SK-N-DZ (cell line): ENCODE results near the gene SPOCK1.
A peak's percentile ranks its signal among the peaks of the same experiment; 100 is the strongest.

Experiments used
- DNase-seq: peaks from one replicate; pipeline ENCODE4 v3.0.0-alpha.2; 2015; ENCODE audit warnings: low spot score

The SPOCK1 gene

DNA sequence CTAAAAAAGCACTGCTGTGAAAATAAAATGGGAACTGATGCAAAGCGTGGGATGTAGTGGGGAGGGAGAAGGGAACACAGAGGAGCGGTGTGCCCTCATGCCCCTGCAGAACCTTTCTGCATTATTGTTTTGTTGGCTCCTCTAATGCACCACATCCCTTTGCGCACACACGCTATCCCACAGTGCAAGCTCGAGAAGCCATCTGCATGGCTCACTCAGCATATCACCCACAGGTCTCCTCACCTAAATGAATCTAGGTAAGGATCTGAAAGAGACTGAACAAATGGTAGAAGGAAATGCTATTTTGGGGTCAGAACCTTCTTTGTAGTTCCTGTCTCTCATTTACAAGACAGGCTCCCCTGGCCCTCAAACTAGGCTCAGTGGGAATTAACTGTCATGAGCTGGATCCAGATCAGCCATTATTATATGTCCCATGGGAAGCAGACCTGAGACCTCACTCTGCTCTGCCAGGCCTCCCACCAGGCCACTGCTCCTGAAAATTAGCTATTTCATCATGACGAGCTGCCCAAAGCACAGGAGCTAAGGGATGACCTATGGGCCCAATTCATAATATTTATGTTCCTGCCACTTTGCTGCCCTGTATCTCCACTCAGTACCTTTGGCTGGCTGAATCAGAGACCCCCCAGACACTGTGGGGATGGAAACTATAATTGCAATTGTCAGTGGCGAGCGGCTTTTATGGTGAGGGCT, 169.4 kb downstream of the SPOCK1 start:
- DNase-seq = no peak

DNA sequence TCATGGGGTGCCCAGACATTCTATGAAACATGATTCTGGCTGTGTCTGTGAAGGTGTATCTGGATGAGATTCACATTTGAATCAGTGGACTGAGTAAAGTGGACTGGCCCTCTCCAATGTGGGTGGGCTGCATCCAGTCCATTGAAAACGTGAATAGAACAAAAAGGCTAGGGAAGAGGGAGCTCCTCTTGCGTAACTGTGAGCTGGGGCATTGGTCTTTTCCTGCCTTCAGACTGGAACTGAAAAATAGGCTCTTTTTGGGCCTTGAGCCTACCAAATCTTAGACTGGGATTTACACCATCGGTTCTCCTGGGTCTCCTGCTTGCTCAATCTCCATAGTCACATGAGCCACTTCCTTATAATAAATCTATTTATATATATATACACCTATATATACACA, 170.1 kb downstream of the SPOCK1 start:
- DNase-seq = no peak

DNA sequence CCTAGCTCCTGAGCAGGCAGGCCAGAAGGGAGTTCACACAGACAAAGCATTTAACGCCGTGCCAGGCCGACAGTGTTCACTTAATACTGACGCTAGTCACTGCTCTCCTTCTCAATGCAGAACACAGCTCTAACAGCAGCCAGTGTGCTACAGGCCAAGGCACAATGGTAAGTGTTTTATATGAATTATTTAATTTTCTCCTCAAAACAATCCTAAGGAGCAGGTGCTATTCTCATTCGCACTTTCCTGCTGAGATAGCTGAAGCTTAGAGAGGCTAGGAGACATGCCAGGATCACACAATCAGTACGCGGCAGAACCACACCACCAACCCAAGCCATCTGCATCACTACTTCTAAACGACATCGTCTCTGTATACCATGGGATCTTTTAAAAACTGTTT, 170.7 kb downstream of the SPOCK1 start:
- no peak for DNase-seq

DNA sequence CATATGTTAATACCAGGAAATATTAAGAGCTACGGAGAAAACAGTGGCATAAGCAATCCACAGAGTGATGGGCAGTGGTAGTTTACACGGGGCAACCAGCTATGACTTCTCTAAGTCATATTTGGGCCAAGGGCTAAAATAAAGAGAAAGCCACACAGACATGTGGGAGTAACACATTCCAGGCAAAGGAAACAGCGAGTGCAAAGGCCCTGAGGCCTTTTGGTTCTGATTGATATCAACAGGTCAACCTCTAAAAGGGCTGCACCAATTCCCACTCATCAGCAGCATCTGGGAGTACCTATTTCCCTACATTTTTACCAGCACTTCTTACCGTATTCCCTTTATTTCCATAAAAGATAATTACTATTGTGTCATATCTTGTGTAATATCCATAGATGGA, 173.4 kb downstream of the SPOCK1 start:
- no peak for DNase-seq

DNA sequence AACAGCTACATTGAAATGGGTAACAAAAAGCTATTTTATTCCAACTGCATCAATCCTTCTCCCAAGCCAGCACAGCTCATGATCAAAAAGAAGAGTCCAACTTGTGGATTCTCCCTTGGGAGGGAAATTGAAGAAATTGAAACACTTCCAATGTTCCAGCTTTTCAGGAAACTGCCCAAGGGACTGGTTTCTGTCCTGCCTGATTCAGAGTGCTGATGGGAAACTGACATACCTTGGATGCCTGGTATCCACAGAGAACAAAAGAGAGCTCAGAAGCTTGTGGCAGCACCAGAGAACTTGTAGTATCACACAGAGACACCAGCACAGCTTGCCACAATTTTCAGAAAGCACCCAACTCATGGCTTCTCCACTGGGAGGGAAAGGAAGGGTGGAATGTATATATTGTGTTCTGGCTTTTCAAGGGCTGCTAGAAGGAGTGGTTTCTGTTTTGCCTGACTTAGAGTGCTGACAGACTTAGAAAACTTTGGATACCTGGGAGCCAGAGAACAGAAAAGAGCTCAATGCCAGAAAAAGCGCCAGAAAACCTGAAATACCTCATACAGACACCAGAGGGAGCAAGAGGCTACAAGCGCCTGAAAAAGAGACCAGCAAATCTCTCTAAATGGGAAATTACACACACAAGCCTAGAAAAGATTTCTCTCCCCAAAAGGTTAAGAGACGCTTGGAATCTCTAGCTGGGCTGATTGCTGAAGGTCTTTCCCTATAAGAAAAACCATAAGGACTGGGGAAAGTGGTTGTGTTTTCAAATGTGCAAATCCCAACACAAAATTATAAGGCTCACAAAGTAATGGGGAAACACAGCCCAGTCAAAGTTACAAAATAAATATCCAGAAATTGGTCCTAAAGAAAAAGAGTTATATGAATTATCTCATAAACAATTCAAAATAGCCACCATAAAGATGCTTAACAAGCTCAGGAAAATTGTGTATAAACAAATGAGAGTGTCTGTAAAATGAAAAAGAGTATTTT, 178.8 kb downstream of the SPOCK1 start:
- peak; percentile 41 for DNase-seq

DNA sequence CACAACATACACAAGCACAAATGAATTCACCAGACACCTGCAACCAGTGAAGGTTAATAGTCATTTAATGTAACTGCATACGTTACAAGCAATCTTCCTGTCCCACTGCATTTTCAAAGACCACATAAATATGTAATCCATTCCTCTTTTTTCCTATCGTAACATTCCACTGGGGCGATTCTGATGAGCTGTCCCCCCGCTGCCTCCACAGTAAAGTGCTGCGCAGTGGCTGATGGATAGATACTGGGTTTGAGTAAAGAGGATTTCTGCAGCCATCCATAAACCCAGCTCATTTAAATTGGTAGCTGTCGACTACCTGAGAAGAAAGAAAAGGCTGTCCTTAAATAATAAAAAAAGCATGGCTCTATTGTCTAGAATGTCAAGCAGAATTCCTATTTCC, 181.1 kb downstream of the SPOCK1 start:
- DNase-seq = no peak

DNA sequence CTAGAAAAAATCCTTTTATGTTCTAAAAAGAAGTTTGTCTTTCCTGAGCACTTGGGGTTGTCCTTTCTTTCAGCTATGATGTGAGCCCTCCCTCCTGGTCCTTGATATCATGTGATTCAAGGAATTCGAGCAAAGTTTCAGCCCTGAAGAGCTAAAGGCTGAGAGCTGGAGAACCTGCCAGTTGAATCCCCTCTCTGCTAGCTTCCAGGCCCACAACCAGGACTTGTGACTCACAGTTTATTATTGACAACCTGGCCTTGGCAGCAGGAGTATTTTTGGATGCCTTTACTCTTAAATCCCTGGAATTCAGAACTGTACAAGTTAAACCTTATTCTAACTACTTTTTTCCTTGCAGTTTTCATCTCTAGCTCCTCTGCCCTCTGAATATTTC, 182.8 kb downstream of the SPOCK1 start:
- DNase-seq = no peak

DNA sequence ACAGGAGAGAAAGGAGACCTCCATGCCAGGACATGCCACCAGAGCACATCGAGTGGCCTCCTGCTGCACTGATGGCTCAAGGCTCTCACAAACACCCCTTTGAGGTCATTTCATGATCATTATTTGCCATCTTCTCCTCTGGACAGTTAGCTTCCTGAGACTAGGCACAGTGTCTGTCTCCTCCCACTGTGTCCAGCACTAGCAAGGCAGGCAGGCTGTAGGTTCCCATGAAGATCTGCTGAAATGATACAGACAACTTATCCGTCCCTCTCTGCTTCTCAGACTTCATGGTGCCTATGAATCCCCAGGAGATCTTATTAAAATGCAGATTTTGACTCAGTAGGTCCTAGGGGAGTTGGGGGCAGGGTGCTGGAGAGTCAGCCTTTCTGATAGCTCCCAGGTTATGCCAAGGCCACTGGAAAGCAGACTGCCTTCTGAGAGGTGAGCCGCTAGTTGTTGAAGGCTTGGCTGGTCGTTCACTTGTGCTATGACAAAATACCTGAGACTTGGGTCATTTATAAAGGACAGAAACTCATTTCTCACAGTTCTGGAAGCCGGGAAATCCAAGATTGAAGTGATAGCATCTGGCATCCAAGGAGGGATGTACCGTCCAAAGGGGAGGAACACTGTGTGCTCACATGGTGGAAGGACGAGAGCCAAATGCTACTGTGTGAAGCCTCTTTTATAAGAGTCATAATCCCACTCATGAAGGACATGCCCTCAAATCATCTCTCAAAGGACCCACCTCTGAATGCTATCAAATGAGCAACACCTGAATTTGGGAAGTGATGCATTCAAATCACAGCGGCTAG, 183.4 kb downstream of the SPOCK1 start:
- DNase-seq = no peak

DNA sequence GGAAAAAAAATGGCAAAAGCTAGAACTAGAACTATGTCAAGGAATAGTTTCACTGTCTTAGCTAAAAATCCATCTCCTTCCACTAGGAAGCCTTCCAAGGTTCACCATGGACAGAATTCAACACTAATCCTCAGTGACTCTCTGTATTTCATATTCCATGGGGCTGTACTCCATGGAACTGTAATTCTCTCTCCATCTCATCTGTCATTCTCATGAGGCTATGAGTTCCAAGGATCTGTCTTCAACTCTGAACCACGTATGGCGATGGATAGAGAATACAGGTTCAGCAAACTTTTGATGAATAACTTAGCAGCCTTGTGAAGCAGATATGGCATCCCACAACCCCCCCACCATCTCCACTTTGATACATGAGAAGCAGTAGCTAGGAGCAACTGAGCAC, 184.0 kb downstream of the SPOCK1 start:
- DNase-seq = no peak

DNA sequence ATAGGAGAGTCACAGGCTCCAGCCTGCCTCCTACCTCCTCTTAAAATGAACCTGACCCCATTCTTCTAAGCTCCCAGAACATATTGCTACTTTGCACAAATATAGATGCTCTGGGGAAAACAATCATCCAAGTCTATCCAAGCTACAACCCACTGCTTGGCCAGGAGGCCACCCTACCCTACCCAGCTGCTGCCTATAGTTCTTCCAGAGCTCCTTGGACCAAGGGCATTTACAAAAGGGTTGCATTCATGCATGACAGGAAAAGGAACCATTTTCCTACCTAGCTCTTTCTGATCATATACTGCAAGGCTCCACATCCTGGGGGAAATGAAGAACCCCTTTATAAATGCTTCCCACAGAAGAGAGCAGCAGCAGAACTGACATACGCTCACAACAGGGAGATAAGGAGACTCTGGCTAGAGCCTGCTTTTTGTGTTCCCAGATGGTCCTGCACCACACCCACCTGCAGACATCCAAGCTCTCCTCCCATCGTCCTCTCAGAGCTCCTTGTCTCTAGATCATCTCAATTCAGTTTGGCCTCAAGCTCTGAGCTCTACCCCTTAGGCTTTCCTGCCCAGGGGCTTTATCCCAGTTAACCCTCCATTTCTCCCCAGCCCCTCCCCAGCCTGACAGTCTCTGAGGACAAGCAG, 185.5 kb downstream of the SPOCK1 start:
- DNase-seq = no peak

DNA sequence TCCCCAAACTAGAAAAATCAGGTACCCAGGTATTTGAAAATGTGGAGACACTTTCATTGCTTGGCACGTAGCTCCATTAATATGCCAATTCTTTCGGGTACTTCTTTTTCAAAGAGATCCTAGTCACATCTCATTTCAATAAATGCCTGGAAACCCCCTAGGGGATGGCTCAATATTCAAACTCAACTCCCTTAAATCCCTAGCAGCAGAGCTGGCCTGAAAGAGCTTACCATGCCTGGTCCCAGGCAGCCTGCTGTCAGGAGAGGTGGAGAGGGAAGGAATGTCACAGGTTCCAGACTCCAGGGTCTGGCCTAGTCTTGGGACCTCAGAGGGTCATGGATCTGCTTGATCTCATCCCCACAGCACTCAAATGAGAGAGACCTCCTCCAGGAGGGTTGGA, 187.1 kb downstream of the SPOCK1 start:
- DNase-seq = no peak

DNA sequence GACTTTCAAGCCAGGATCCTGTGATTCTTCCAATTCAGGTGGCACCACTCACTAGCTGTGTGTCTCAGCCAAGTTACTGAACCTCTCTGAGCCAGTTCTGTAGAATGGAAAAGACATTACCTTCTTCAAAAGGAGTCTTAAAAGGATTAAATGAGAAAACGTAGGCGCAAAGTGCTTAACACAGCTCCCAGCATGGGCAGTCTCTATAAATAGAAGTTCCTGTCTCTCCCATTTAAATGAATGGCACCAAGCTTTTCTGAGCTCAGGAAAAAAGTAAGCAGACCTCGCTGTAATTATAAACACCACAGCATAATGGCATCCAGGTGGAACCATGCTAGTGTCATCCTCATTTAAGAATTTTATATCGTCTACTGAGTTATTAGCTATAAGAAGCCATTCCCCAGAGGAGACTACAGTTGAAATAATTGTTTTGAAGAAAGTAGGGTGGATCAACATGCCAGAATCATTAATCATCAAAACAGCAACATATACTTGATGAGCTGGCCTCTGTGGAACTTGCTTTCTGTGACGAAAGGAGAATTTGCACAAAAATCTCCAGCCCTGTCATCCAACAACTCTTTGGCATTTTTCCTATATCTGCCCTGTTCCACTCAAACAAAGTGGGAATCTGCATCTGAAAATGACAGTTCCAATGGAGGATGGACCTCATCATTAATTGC, 188.9 kb downstream of the SPOCK1 start:
- no peak for DNase-seq

DNA sequence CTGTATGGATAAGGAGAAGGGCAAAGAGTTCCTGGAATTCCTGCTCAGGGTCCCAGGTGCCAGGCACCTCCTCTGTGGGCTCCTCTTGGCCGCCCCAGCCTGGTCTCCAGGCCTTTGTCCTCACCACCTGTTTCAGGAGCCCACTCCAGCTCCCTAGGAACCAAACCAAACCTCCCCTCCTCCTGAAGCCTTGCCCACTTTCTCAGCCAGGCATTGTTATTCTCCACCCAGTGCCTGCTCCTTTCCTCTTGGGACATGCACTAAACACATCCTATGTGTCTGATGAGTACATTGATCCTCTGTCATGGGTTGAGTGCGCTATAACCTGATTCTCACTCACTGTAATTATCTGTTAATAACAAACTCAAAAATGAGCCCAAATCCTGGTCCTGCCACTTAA, 189.8 kb downstream of the SPOCK1 start:
- no peak for DNase-seq

DNA sequence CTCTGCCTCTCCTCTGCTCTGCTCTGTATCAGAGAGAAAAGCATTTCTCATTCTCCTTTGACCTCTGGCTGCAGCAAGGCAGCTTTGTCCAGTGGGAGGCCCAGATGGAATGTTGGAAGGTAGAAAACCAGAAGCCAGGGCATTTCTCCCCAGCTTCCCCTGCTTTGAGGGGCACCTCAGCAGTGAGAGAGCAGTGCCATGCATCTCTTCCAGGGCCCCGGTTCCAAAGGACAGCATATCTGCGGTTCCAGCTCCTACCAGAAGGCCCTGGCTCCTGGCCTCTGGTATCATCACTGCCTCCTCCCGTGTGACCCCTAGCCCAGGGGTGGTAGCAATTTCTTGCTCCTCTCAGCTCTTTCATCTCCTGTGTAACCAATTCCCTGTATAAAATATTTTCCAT, 190.8 kb downstream of the SPOCK1 start:
- no peak for DNase-seq

DNA sequence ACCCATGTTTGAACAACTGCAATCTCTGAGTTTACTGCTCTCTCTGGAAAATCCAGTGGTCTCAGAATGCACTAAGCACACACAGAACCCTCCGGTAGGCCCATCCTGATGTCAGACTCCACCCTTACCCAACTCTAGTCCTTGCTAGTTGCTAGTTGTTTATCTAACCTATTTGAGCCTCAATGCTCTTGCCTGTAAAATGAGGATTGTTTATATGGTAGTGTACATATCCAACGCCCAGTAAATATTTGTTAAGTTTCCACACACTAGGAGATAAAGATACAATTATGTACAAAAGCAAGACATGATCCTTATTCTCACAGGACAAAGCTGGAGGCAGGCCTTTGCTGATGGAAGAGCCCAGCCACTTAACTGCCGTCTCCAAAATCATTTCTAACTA, 192.2 kb downstream of the SPOCK1 start:
- DNase-seq = no peak

DNA sequence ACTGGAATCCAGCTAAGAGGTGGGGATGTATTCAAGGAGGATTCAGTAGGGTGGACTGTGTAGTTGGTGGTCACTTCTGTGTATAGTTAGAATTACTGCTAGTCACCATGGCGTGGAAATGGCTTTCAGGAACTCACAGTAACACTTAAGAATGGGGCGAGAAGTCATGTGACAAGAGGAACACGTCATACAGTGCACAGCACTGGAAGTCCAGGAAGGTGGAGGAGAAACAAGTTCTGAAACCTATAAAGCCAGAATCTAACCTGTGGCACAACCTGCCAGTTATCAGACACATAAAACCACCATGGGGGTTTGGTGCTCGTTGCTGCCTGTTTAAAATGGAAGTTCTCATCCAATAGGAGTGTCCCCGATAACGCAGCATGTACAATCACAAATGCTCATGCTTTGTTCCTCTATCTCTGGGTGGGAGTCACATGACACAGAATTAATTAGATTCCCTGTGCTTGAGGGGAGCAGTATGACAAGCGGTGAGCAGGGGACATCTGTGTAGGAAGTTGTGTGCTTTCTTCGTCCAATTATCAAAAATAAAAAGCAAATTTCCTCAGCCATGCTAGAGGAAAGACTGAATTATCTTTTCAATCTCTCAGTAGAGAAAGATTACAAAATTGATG, 193.0 kb downstream of the SPOCK1 start:
- no peak for DNase-seq

DNA sequence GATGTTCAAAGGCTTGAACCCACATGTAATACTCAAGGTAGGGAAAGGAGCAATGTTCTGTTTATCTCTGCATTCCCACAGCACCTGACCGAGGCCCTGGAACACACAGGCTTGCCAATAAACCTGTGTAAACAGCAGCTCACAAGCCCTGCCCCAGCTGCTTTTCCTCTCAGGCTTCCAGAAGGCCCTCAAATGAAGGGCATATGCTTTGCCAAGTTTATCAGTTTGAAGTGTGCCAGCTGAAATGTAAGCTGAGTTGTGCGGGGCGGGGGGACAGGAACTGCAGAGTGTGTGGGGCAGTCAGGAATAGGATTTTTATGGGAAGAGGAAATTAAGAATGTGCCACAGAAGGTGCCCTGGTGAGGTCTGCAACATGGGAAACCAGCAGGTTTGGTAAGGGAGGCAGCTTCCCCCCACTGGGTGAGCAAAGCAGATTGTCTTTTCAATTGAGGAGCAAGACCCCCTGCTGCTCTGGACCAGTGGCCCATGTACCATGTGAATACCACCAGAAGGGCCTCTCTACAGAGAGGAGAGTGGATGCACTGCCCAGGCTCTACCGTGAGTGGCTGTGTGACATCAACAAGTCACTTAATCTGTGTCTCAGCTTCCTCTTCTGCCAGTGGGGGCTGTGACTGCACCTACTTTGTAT, 194.8 kb downstream of the SPOCK1 start:
- no peak for DNase-seq

DNA sequence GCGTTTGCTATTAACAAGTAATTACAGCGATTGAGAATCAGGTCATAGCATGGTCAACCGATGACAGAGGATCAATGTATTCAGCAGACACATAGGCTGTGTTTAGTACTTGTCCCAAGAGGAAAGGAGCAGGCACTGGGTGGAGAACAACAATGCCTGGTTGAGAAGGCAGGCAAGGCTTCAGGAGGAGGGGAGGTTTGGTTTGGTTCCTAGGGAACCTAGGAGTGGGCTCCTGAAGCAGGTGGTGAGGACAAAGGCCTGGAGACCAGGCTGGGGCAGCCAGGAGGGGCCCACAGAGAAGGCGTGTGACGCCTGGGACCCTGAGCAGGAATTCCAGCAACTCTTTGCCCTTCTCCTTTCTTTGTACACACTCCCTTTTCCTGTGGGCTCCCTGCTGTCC, 195.6 kb downstream of the SPOCK1 start:
- DNase-seq = no peak

DNA sequence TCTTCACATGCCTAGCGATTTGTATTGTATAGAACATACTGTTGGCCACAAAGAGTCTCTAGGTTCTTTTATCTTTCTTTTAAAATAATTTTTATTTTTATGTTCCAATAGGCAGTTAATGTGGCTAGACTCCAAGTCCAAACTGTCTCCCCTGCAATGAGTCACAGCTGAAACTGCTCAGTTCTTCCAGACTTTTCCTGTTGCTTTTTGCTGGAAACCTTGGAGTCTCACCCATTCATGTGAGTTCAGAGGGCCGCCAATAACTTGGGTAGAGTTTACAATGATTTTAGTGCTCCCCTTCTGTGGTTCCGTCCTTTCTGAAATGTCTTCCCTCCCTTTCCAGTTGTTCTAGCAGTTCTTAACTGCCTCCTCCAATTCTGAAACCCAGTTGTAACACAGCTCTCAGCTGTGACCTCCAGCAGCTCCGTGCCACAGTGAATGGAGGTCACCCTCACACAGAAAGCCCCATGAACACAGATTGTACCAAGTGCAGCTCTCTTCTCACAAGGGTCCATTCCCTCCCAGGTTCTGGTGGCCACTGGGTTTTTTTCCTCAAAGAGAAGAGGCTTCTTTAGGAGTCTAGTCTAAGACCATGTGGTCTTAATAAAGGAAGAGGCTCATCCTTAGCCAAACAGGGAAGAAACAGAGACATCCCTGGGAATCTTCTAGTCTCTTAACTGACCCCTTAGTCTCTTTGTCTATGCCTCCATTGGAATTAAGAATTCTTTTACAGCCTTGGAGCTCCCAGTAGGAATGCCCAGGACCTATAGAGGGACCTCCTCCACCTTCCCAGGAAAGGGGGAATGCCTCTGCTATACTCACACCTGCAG, 198.5 kb downstream of the SPOCK1 start:
- DNase-seq = no peak
